GM12891 (cell line): ENCODE results near the gene PCSK5. TPM values are rescaled to one million over a fixed set of nuclear protein-coding genes. Genes with fewer than 3 reads are reported as not detected.

Experiments
- DNase-seq: peaks from one replicate; pipeline ENCODE4 v3.0.0; 2011; ENCODE audit warnings: low spot score; ENCODE audit not compliant: insufficient read length
- FAIRE-seq: peaks from 2 replicates; lab custom pipeline; 2011; peaks lifted over from hg19 to GRCh38; lab: Jason Lieb, UNC
- PAX5 ChIP-seq: IDR thresholded peaks from 2 replicates; pipeline ENCODE4 v1.6.1; 2011; ENCODE audit warnings: low read length, moderate library complexity, mild to moderate bottlenecking; ENCODE audit not compliant: insufficient read depth, severe bottlenecking
- POLR2A ChIP-seq: IDR thresholded peaks from 2 replicates; pipeline ENCODE4 v1.6.1; 2011; ENCODE audit warnings: low read depth, low read length, control low read depth
- POLR2AphosphoS5 ChIP-seq: IDR thresholded peaks from 2 replicates; pipeline ENCODE4 v1.6.1; 2011; ENCODE audit warnings: low read depth, low read length, control low read depth
- POU2F2 ChIP-seq: IDR thresholded peaks from 2 replicates; pipeline ENCODE4 v1.6.1; 2011; ENCODE audit warnings: low read depth, mild to moderate bottlenecking, control low read depth, low read length, moderate library complexity
- SPI1 ChIP-seq: IDR thresholded peaks from 2 replicates; pipeline ENCODE4 v1.6.1; 2011; ENCODE audit warnings: low read depth, low read length, control low read depth
- TAF1 ChIP-seq: IDR thresholded peaks from 2 replicates; pipeline ENCODE4 v1.6.1; 2011; ENCODE audit warnings: low read depth, low read length, control low read depth
- polyA plus RNA-seq: library from polyadenylated mRNA; unstranded; fragments of >200 nt; gene quantifications from one replicate; pipeline ENCODE4 v1.2.1, GENCODE V29; 2012; ENCODE audit warnings: low read depth, missing spikeins, inconsistent platforms; ENCODE audit not compliant: missing spikeins

PCSK5 gene
- not detected for polyA plus RNA-seq

DNA sequence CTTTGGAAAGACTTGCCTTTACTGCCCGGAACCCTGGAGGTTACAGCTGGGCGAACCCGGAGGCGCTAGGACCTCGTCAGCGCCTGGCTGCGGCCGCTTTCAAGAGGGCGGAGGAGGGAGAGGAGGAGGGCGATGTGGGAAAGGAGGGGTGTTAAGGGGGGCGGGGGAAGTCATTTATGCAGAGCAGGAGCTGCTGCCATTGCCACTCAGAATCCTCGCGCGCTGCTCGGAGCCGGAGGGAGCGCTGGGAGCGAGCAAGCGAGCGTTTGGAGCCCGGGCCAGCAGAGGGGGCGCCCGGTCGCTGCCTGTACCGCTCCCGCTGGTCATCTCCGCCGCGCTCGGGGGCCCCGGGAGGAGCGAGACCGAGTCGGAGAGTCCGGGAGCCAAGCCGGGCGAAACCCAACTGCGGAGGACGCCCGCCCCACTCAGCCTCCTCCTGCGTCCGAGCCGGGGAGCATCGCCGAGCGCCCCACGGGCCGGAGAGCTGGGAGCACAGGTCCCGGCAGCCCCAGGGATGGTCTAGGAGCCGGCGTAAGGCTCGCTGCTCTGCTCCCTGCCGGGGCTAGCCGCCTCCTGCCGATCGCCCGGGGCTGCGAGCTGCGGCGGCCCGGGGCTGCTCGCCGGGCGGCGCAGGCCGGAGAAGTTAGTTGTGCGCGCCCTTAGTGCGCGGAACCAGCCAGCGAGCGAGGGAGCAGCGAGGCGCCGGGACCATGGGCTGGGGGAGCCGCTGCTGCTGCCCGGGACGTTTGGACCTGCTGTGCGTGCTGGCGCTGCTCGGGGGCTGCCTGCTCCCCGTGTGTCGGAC lies at the start of gene PCSK5:
Gene PCSK5, plus strand, starts transcription at position 202 of the 805 bp plus-strand sequence. Its CDS starts 509 bp downstream, at position 711.
- DNase-seq, result peak; percentile 47
- TF ChIP-seq PAX5, result no peak
- no peak for FAIRE-seq

- no peak for FAIRE-seq
Observed at GRCh38 chr9:75844321-75844720, 46.2 kb upstream of the PCSK5 start.

DNA sequence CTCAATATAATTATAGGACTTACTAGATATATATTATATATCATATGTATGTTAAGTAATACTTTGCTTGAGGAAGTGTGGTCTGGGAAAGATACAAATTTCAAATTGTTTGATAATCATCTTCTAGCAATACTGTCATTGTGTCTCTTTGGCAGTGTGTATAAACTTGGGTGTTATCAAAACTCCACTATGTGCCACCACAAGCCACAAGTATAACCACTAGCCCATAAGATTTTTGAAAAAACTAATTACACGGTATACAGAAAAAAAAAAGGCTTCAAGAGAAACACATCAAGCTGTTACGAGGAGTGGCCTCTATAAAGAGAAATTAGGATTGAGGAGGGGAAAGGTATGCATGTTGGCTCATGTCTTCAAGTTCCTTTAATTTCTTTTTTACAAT lies 44.7 kb upstream of the PCSK5 start:
- DNase-seq, result no peak
- FAIRE-seq, result no peak
- no peak for TF ChIP-seq PAX5
- no peak for TF ChIP-seq POU2F2
- TF ChIP-seq SPI1, result no peak
- TF ChIP-seq TAF1, result no peak
- no peak for TF ChIP-seq POLR2AphosphoS5
- TF ChIP-seq POLR2A, result no peak

More at GRCh38 chr9:75844321-75844720, 46.2 kb upstream of the PCSK5 start:
- no peak for DNase-seq
- TF ChIP-seq POU2F2 (no peak), POLR2AphosphoS5 (no peak), TAF1 (no peak), SPI1 (no peak), PAX5 (no peak), POLR2A (no peak)

DNA sequence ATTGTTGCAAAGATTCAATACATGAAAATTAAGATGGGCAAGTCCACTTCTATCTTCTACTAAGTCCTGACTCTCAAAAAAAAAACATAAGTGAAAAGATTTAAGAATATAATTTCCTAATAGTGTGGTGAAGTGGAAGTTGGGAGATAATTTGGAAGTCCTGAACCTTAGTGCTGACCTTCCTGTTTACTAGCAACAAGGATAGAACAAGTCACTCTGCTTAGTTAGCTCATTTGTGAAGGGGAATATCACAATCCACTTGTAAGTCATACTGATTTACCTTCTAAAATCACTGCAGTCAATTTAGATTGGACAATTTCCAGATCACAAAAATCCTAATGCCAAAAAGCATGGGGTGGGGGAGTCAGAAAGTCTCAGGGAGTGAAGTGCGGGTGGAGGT lies 43.4 kb upstream of the PCSK5 start:
- no peak for FAIRE-seq
- TF ChIP-seq SPI1 (no peak), POU2F2 (no peak), POLR2A (no peak), POLR2AphosphoS5 (no peak), PAX5 (no peak), TAF1 (no peak)
- DNase-seq, result no peak

DNA sequence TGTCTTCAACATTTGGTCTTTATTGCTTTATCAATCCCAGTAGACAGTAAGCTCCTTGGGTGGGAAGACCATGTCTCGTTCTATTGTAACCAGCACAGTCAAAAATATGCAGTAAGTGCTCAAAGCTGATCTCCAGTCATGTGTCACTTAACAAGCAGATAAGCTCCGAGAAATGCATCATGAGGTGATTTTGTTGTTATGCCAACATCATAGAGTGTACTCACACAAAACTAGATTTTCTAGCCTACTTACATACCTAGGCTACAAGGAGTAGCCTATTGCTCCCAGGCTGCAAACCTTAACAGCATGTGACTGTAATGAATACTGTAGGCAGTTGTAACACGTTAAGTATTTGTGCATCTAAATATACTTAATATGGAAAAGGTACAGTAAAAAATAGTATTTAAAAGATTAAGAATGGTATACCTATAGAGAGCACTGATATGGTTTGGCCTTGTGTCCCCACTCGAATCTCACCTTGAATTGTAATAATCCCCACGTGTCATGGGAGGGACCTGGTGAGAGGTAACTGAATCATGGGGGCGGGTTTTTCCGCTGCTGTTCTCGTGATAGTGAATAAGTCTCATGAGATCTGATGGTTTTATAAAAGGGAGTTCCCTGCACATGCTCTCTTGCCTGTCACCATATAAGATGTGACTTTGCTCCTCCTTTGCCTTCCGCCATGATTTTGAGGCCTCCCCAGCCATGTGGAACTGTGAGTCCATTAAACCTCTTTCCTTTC lies 39.8 kb upstream of the PCSK5 start:
- no peak for TF ChIP-seq POU2F2
- TF ChIP-seq PAX5, result no peak
- TF ChIP-seq POLR2A, result no peak
- no peak for TF ChIP-seq POLR2AphosphoS5
- TF ChIP-seq SPI1, result no peak
- TF ChIP-seq TAF1, result no peak
- FAIRE-seq (no peak), DNase-seq (no peak)

DNA sequence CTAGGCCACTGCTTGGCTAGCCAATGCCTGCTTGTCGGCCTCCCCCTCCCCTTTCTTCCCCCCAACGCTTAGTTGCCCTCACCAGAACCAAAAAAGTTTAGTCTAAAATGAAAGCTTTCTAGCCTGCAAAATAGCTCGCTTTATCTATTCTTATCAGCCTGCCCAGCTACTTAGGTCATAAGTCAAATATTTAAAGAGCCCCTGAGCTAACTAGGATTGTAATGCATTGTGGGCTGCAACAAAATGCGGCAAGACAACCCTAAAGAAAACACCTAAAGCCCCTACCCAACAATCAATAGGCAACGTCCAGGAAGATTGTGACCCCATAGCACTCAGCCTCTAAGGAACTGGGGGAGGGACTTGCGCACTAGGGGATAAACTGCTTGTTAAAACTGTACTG lies 38.6 kb upstream of the PCSK5 start:
- no peak for DNase-seq
- FAIRE-seq, result no peak
- TF ChIP-seq SPI1 (no peak), POLR2A (no peak), POU2F2 (no peak), PAX5 (no peak), TAF1 (no peak), POLR2AphosphoS5 (no peak)

- DNase-seq (no peak), FAIRE-seq (no peak)
- TF ChIP-seq SPI1 (no peak), POU2F2 (no peak)
Observed at GRCh38 chr9:75852746-75853145, 37.7 kb upstream of the PCSK5 start.

DNA sequence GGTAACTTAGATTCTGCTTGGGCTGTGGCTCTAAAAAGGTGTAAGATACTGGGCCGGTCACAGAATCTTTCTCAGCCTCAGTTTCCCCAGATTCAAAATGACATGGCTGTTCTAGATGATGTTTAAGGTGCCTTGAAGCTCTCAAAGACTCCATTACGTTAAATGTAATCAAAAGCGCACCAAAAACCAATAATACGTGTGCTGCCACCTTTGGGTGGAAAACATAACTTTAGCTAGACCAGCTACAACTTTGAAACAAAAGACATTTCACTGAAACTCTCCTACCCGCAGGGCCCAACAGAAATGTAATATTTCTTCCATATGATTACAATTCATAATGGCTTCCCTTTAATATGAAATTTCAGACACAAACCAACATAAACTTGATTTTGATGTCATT lies 35.0 kb upstream of the PCSK5 start:
- TF ChIP-seq SPI1 (no peak), TAF1 (no peak), POLR2A (no peak), POU2F2 (no peak), POLR2AphosphoS5 (no peak), PAX5 (no peak)
- FAIRE-seq (no peak), DNase-seq (no peak)

GRCh38 chr9:75858497-75859092 lies 31.9 kb upstream of the PCSK5 start:
- FAIRE-seq (no peak), DNase-seq (no peak)
- TF ChIP-seq POLR2A (no peak), PAX5 (no peak), TAF1 (no peak), SPI1 (no peak)

- no peak for DNase-seq
- FAIRE-seq, result no peak
- TF ChIP-seq POU2F2 (no peak), PAX5 (no peak)
Observed at GRCh38 chr9:75864266-75864665, 26.2 kb upstream of the PCSK5 start.
